ENCODE results near the gene DHX58.

The DHX58 gene

DNA sequence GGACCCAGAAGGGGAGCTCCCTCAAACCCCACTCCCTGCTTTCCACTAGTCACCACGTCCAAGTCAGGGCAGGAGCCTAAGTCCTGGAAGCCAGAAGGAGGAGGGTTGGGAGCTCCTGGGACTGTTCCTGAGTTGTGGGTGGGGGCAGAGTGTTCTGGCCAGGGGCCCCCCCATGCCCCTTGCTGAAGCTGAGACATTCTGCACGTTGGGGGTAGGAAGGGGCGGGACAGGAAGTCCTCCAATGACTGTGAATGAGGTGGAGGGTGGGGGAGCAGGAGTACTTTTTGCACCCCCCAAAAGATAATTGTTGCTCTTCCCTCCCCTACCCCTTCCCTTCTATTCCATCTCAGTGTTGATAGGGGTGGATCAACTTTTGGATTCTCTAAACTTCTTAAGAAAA lies 40.7 kb downstream of the DHX58 start:
- Histone ChIP-seq H3K9me3 (ENCODE audit: insufficient read depth, low read length) (no peaks in the 10 kb centered on the region), H3K4me1 (ENCODE audit: low read length) (peaks cover 17% of the 10 kb centered on the region), H3K4me3 (ENCODE audit: low read length) (no peak overlapping the region), H3K79me2 (ENCODE audit: low read length) (peaks cover 92% of the 10 kb centered on the region), H3K36me3 (replicated peaks; ENCODE audit: low read depth, low read length) (peaks cover 23% of the 10 kb centered on the region), H3K27ac (ENCODE audit: low read length) (no peak overlapping the region), H3K9ac (ENCODE audit: low read length) (no peak overlapping the region), H2AFZ (ENCODE audit: low read depth, low read length) (no peak overlapping the region), H3K4me2 (ENCODE audit: low read length) (no peak overlapping the region), H4K20me1 (ENCODE audit: insufficient read depth, low read length) (peaks cover 90% of the 10 kb centered on the region), H3K27me3 (ENCODE audit: low read depth, low read length) (no peaks in the 10 kb centered on the region)
- TF ChIP-seq EZH2phosphoT487 (IDR thresholded peaks at IDR 0.05; ENCODE audit: low read depth): no peak
- TF ChIP-seq, protein P1, sequence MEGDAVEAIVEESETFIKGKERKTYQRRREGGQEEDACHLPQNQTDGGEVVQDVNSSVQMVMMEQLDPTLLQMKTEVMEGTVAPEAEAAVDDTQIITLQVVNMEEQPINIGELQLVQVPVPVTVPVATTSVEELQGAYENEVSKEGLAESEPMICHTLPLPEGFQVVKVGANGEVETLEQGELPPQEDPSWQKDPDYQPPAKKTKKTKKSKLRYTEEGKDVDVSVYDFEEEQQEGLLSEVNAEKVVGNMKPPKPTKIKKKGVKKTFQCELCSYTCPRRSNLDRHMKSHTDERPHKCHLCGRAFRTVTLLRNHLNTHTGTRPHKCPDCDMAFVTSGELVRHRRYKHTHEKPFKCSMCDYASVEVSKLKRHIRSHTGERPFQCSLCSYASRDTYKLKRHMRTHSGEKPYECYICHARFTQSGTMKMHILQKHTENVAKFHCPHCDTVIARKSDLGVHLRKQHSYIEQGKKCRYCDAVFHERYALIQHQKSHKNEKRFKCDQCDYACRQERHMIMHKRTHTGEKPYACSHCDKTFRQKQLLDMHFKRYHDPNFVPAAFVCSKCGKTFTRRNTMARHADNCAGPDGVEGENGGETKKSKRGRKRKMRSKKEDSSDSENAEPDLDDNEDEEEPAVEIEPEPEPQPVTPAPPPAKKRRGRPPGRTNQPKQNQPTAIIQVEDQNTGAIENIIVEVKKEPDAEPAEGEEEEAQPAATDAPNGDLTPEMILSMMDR (IDR thresholded peaks at IDR 0.05; ENCODE audit: low read depth, low read length): no peak

DNA sequence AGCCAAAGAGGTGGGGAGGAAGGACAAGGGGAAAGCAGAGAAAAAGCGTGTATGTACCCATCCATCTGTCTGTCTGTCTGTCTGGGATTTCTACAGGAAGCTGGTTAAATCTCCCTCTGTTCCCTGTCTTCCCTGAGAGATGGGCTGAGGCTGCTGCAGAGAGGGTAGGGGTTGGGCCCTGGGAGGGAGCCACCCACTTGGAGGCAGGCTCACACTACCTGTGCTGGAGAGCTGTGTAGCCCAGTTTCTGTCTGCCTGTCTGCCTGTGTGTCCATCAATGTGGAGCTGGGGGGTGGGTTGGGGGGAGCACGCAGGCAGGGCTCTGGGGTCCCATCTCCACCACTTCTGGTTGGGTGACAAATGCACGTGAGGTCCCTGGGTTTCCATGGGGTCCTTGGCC lies 43.5 kb downstream of the DHX58 start:
- peaks cover 22% of the 10 kb centered on the region for H3K36me3 ChIP-seq (replicated peaks; ENCODE audit: low read depth, low read length)
- H3K4me3 ChIP-seq (ENCODE audit: low read length): no peak overlapping the region
- peaks cover 91% of the 10 kb centered on the region for H4K20me1 ChIP-seq (ENCODE audit: insufficient read depth, low read length)
- H3K4me1 ChIP-seq (ENCODE audit: low read length): peaks cover 34% of the 10 kb centered on the region
- no peaks in the 10 kb centered on the region for H3K9me3 ChIP-seq (ENCODE audit: insufficient read depth, low read length)
- H3K4me2 ChIP-seq (ENCODE audit: low read length): no peak overlapping the region
- H3K9ac ChIP-seq (ENCODE audit: low read length): no peak overlapping the region
- no peak overlapping the region for H3K27ac ChIP-seq (ENCODE audit: low read length)
- peaks cover 96% of the 10 kb centered on the region for H3K79me2 ChIP-seq (ENCODE audit: low read length)
- no peaks in the 10 kb centered on the region for H3K27me3 ChIP-seq (ENCODE audit: low read depth, low read length)
- H2AFZ ChIP-seq (ENCODE audit: low read depth, low read length): no peak overlapping the region
- no peak for TF ChIP-seq EZH2phosphoT487 (IDR thresholded peaks at IDR 0.05; ENCODE audit: low read depth)
- TF ChIP-seq, protein P1 (IDR thresholded peaks at IDR 0.05; ENCODE audit: low read depth, low read length): no peak

DNA sequence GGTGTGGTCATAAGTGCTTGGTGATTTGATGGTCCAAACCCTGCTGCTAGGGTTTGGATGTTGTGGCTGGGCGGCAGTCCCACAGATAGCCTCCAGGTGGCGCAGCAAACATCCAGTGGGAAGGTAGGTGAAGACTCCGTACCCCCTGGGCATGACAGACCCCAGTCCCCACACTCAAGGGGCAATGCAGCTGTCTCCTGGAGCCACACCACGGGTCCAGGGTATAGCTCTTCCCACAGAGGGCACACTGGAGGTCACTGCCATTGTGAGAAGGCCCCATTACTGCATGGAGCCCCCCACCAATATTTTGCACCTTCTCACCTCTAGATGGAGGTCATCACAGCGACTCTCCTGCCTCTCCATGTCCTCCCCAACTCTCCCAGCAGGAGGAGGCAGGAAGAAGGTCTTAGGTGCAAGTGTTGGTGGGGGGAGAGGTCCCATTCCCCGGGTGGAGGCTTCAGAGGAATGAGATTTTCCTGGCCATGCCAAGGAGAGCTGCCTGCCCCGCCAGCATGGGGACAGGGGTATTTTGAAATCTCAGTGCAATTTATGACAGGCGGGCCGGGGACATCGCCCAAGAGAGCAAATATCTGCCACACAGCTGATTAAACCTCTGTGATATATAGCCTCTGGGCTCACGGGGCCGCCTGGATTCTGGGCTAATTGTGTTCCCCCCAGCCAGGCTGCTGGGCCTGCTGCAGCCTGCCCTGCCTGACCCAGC lies 45.0 kb downstream of the DHX58 start:
- Histone ChIP-seq H3K4me2 (ENCODE audit: low read length) (no peak overlapping the region), H3K27ac (ENCODE audit: low read length) (no peak overlapping the region), H3K79me2 (ENCODE audit: low read length) (peaks cover 96% of the 10 kb centered on the region), H3K36me3 (replicated peaks; ENCODE audit: low read depth, low read length) (peaks cover 26% of the 10 kb centered on the region), H2AFZ (ENCODE audit: low read depth, low read length) (no peak overlapping the region), H3K9me3 (ENCODE audit: insufficient read depth, low read length) (no peaks in the 10 kb centered on the region), H3K4me3 (ENCODE audit: low read length) (no peak overlapping the region), H3K9ac (ENCODE audit: low read length) (no peak overlapping the region), H4K20me1 (ENCODE audit: insufficient read depth, low read length) (peaks cover 86% of the 10 kb centered on the region), H3K4me1 (ENCODE audit: low read length) (peaks cover 29% of the 10 kb centered on the region), H3K27me3 (ENCODE audit: low read depth, low read length) (no peaks in the 10 kb centered on the region)
- no peak for TF ChIP-seq EZH2phosphoT487 (IDR thresholded peaks at IDR 0.05; ENCODE audit: low read depth)
- TF ChIP-seq, protein P1 (IDR thresholded peaks at IDR 0.05; ENCODE audit: low read depth, low read length): peak; percentile 94

DNA sequence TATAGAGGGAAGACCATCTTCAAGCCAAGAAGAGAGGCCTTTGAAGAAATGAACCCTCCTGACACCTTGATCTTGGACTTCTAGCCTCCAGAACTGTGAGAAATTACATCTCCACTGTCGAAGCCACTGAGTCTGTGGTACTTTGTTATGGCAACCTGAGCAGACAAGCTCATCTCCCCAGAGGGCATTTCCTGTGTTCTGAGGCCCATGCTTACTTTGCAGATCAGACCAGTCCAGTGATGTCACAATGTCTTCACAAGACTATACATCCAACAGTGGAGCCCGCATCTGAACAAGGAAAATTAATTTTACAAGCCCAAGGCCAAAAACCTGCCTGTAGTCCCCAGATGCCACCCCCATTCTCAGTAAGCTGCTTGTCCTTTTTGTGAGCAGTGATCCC lies 47.3 kb downstream of the DHX58 start:
- Histone ChIP-seq H3K36me3 (replicated peaks; ENCODE audit: low read depth, low read length) (peaks cover 43% of the 10 kb centered on the region), H3K27ac (ENCODE audit: low read length) (no peak overlapping the region), H3K4me3 (ENCODE audit: low read length) (no peak overlapping the region), H4K20me1 (ENCODE audit: insufficient read depth, low read length) (peaks cover 76% of the 10 kb centered on the region), H3K4me1 (ENCODE audit: low read length) (peaks cover 28% of the 10 kb centered on the region), H3K9ac (ENCODE audit: low read length) (no peak overlapping the region), H2AFZ (ENCODE audit: low read depth, low read length) (no peak overlapping the region), H3K27me3 (ENCODE audit: low read depth, low read length) (no peaks in the 10 kb centered on the region), H3K79me2 (ENCODE audit: low read length) (peaks cover 76% of the 10 kb centered on the region), H3K4me2 (ENCODE audit: low read length) (0 out of 2 replicates have a peak overlapping the region, but pooled peaks have one; percentile 75), H3K9me3 (ENCODE audit: insufficient read depth, low read length) (no peaks in the 10 kb centered on the region)
- TF ChIP-seq EZH2phosphoT487 (IDR thresholded peaks at IDR 0.05; ENCODE audit: low read depth): no peak
